Lung (tissue), 12 donors: Measurements from ENCODE around the gene CD44. TPM values are rescaled to one million over a fixed set of nuclear protein-coding genes. Genes with fewer than 3 reads are reported as not detected.

Experiments
- ATAC-seq: fragments of 200-7000 bp; cut with Tn5 transposase; one replicate; pipeline ENCODE4 v1.9.1; 2020; ENCODE audit warnings: moderate number of reproducible peaks; ENCODE audit not compliant: insufficient read depth, low FRiP score
- DNase-seq, 3 donors: peaks; one replicate each; pipeline ENCODE4 v3.0.0-alpha.2; 2013 to 2017
- H3K27ac ChIP-seq, 2 donors: one replicate each; pipeline ENCODE4 v1.5.1; 2013; ENCODE audit warnings: mild to moderate bottlenecking in 2 of 2, moderate library complexity in 2 of 2, control low read depth in 1 of 2, inconsistent platforms in 1 of 2, low read depth in 1 of 2, low read length in 1 of 2
- H3K27me3 ChIP-seq, 3 donors: one replicate each; pipeline ENCODE4 v1.5.1; 2013; ENCODE audit warnings: low read length in 2 of 3; ENCODE audit not compliant: control insufficient read depth in 3 of 3, insufficient read depth in 3 of 3
- H3K36me3 ChIP-seq, 4 donors: one replicate each; pipeline ENCODE4 v1.5.1; 2013; ENCODE audit warnings: low read length in 4 of 4, mild to moderate bottlenecking in 1 of 4, moderate library complexity in 1 of 4; ENCODE audit not compliant: control insufficient read depth in 4 of 4, insufficient read depth in 4 of 4
- H3K4me1 ChIP-seq, 5 donors: one replicate each; pipeline ENCODE4 v1.5.1; 2013; ENCODE audit warnings: low read length in 5 of 5, mild to moderate bottlenecking in 2 of 5, moderate library complexity in 1 of 5; ENCODE audit not compliant: control insufficient read depth in 5 of 5, insufficient read depth in 5 of 5
- H3K4me3 ChIP-seq: one replicate; pipeline ENCODE4 v1.5.1; 2013; ENCODE audit warnings: mild to moderate bottlenecking, control low read depth, moderate library complexity
- H3K9ac ChIP-seq, 2 donors: one replicate each; pipeline ENCODE4 v1.5.1; 2013; ENCODE audit warnings: low read length in 2 of 2, control low read depth in 1 of 2; ENCODE audit not compliant: insufficient read depth in 1 of 2
- H3K9me3 ChIP-seq, 4 donors: one replicate each; pipeline ENCODE4 v1.5.1; 2013; ENCODE audit warnings: low read length in 3 of 4, mild to moderate bottlenecking in 1 of 4, moderate library complexity in 1 of 4; ENCODE audit not compliant: control insufficient read depth in 4 of 4, insufficient read depth in 3 of 4
- CTCF ChIP-seq: IDR thresholded peaks from 2 replicates; pipeline ENCODE4 v1.5.1; 2012; ENCODE audit warnings: mild to moderate bottlenecking; ENCODE audit errors: control extremely low read depth, extremely low read depth
- whole genome bisulfite sequencing, 2 donors: extraction: QIAGEN DNeasy Blood & Tissue Kit; methylation state at CpG; one replicate each; pipeline ENCODE4 v1.1.7; 2013; 5-methylcytosine and 5-hydroxymethylcytosine counted together
- polyA plus RNA-seq, 2 donors: library from polyadenylated mRNA; stranded (reverse); fragments of 200-250 nt; gene quantifications; one replicate each; pipeline ENCODE4 v1.2.1, GENCODE V29; 2013
- total RNA-seq, 2 donors: library from RNA; depleted of rRNA in 1 of 2; stranded (reverse); fragments of >200 nt in 1 of 2; gene quantifications; one replicate each; pipeline ENCODE4 v1.2.1, GENCODE V29; 2014 to 2021
- donor health status: control.
- donor health status: control.
- donor health status: Bipolar disorder and iron deficiency.
- donor health status: healthy.
- donor health status: DM: yes; HTN: yes; CAD: no.

Gene CD44
- total and polyA plus RNA-seq, 4 donors: 115 to 636 (median 544) TPM

- Histone ChIP-seq H3K9me3 (no peaks in the 10 kb centered on the region), H3K27ac (no peak overlapping the region), H3K4me3 (no peak overlapping the region), H3K9ac (no peak overlapping the region), H3K36me3 (no peaks in the 10 kb centered on the region), H3K4me1 (peaks cover 0 to 11% (median 0%) of the 10 kb centered on the region in 5 donors), H3K27me3 (no peaks in the 10 kb centered on the region)
- ATAC-seq (no peak), DNase-seq (no peak)
- 97 to 98% methylated on average over 1 of the region's 1 CpG for whole genome bisulfite sequencing, 2 donors
- no peak for TF ChIP-seq CTCF
Observed at GRCh38 chr11:35241083-35241482, 102.1 kb downstream of the CD44 start.

- WGBS, 2 donors: 91 to 95% methylated on average over 1 of the region's 1 CpG
- H3K9me3 ChIP-seq: no peaks in the 10 kb centered on the region
- DNase-seq (no peak), ATAC-seq (no peak)
- H3K27ac ChIP-seq: no peak overlapping the region
- no peak overlapping the region for H3K4me3 ChIP-seq
- peaks cover 0 to 11% (median 0%) of the 10 kb centered on the region in 5 donors for H3K4me1 ChIP-seq
- no peaks in the 10 kb centered on the region for H3K36me3 ChIP-seq
- H3K9ac ChIP-seq: no peak overlapping the region
- TF ChIP-seq CTCF: no peak
- H3K27me3 ChIP-seq: no peaks in the 10 kb centered on the region
Observed at GRCh38 chr11:35241531-35241930, 102.6 kb downstream of the CD44 start.

DNA sequence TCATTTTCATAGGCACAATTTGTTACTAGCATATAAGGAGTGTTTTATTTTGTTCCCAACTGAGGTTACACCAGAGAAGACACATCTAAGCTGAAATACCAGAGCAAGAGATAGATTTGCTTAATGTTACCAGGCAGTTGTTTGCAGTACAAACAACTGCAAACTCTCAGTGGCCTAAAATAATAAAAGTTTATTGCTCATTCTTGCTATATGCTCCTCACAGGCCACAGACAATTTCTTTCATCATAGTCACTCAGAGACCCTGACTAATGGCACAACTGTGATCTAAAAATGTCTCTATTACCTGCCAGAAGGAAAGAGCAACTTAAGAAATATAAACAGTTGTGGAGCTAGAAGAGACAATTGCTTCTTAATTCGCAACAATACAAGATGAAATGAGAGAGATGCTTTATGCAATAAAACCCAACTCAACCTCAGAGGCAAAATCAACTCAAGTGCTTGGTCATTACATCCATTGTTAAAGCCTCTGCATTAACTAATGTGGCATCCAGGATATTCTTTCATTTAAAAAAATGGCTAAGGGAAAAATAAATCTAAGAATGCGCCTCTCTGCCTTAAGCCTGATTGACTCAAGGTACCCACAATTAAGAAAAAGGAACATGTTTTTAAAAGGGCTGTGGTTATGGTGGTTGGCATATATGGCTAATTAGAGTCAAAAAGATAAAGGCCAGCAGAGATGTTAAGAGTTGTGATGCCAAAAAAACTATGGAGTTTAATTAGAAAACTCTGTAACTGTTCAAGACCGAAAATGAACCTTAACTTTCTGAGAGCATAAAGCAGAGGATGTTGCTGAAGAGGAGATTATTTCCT is 103.7 kb downstream of the CD44 start:
- Histone ChIP-seq H3K4me1 (peaks cover 0 to 6% (median 0%) of the 10 kb centered on the region in 5 donors), H3K27ac (no peak overlapping the region), H3K9me3 (no peaks in the 10 kb centered on the region), H3K27me3 (no peaks in the 10 kb centered on the region), H3K9ac (no peak overlapping the region), H3K4me3 (no peak overlapping the region), H3K36me3 (no peaks in the 10 kb centered on the region)
- no peak for ATAC-seq
- no peak for DNase-seq
- 86 to 87% methylated on average over 3 of the region's 3 CpGs for WGBS, 2 donors
- no peak for TF ChIP-seq CTCF
